Left ventricle myocardium inferior (tissue), 1 donor: Measurements from ENCODE around the gene FMO5. TPM values are rescaled to one million over a fixed set of nuclear protein-coding genes. Genes with fewer than 3 reads are reported as not detected.
A peak's percentile ranks its signal among the peaks of the same experiment; 100 is the strongest.

Experiments used
- DNase-seq: peaks from one replicate; pipeline ENCODE4 v3.0.0-alpha.2; 2020
- H3K27ac ChIP-seq: fragments of 200-600 bp; replicated peaks from 2 replicates; pipeline ENCODE4 v1.8.0; 2021
- H3K27me3 ChIP-seq: fragments of 200-600 bp; 2 replicates; pipeline ENCODE4 v1.8.0; 2021; ENCODE audit warnings: low read depth
- H3K36me3 ChIP-seq: fragments of 200-600 bp; 2 replicates; pipeline ENCODE4 v1.8.0; 2021
- H3K4me1 ChIP-seq: fragments of 200-600 bp; 2 replicates; pipeline ENCODE4 v1.8.0; 2021
- H3K4me3 ChIP-seq: fragments of 200-600 bp; 2 replicates; pipeline ENCODE4 v1.8.0; 2021; ENCODE audit warnings: mild to moderate bottlenecking, moderate library complexity
- H3K9me3 ChIP-seq: fragments of 200-600 bp; replicated peaks from 2 replicates; pipeline ENCODE4 v1.8.0; 2021
- intact Hi-C: fragments of 100-400 bp; cut with micrococcal nuclease; formaldehyde crosslinking; loops from one replicate; pipeline ENCODE4 v1.11.0; 2022
- long read RNA-seq: library from polyadenylated mRNA; unstranded; transcript quantifications from one replicate; pipeline ENCODE4 v2.0.0, GENCODE V29; 2021
- total RNA-seq: library from RNA; stranded (reverse); fragmentation: NEBNext Ultra II Directional; extraction: Animal tissue kit (Norgen Biotek cat#: 25700); gene quantifications from one replicate; pipeline ENCODE4 v1.2.1, GENCODE V29; 2021
- TF ChIP-seq, protein P1 (sequence below): fragments of 200-600 bp; IDR thresholded peaks from 2 replicates; pipeline ENCODE4 v1.8.0; 2021; ENCODE audit warnings: antibody characterized with exemption, mild to moderate bottlenecking, borderline replicate concordance
- donor health status: DM: no; HTN: yes; CAD: no; lungs with severe emphysema.

The FMO5 gene, protein sequence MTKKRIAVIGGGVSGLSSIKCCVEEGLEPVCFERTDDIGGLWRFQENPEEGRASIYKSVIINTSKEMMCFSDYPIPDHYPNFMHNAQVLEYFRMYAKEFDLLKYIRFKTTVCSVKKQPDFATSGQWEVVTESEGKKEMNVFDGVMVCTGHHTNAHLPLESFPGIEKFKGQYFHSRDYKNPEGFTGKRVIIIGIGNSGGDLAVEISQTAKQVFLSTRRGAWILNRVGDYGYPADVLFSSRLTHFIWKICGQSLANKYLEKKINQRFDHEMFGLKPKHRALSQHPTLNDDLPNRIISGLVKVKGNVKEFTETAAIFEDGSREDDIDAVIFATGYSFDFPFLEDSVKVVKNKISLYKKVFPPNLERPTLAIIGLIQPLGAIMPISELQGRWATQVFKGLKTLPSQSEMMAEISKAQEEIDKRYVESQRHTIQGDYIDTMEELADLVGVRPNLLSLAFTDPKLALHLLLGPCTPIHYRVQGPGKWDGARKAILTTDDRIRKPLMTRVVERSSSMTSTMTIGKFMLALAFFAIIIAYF
- total RNA-seq = 3.2 TPM
- long read RNA-seq, partial matches to known transcripts = 1 of 7 reads
- long read RNA-seq, other reads (novel, unspliced or antisense) = 3 of 7 reads

DNA sequence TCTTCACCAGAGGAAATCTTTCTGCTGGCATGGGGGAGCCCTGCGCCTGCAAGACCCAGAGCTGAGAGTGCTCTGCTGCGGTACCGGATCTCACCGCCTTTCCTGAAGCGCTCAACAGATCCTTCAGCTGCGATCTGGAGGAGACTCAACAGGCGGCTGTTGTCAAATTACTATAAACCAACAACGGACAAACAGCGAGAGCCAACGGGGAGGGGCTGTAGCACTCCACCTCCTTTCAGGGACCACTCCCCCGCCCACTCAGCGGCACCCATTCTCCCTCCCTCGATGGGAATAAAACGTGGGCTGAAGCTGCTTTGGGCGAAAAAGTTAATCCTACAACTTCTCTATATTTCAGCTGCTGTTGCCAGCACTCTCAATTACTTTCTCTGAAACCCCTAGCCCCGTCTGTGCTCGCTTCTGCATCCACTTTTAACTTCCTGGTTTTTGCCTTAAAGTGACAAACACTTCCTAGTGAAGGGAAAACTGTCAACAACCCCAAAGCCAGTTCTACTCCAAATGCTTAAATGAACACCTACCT is at the start of gene FMO5:
Gene FMO5 (minus strand): TSS at position 147 of the 538 bp plus-strand sequence. CDS start 310 bp downstream, outside the sequence.
- no peaks in the 10 kb centered on the region for H3K9me3 ChIP-seq
- no peaks in the 10 kb centered on the region for H3K27me3 ChIP-seq
- intact Hi-C loops = no loop called here
- peak within 1 kb of the TSS; percentile 76 for H3K27ac ChIP-seq
- DNase-seq = peak; percentile 76
- H3K4me1 ChIP-seq = peaks cover 3% of the 10 kb centered on the region
- TF ChIP-seq, protein P1, sequence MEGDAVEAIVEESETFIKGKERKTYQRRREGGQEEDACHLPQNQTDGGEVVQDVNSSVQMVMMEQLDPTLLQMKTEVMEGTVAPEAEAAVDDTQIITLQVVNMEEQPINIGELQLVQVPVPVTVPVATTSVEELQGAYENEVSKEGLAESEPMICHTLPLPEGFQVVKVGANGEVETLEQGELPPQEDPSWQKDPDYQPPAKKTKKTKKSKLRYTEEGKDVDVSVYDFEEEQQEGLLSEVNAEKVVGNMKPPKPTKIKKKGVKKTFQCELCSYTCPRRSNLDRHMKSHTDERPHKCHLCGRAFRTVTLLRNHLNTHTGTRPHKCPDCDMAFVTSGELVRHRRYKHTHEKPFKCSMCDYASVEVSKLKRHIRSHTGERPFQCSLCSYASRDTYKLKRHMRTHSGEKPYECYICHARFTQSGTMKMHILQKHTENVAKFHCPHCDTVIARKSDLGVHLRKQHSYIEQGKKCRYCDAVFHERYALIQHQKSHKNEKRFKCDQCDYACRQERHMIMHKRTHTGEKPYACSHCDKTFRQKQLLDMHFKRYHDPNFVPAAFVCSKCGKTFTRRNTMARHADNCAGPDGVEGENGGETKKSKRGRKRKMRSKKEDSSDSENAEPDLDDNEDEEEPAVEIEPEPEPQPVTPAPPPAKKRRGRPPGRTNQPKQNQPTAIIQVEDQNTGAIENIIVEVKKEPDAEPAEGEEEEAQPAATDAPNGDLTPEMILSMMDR = peak; percentile 49
- H3K4me3 ChIP-seq = peak within 1 kb of the TSS; percentile 75
- H3K36me3 ChIP-seq = no peaks in the 10 kb centered on the region

DNA sequence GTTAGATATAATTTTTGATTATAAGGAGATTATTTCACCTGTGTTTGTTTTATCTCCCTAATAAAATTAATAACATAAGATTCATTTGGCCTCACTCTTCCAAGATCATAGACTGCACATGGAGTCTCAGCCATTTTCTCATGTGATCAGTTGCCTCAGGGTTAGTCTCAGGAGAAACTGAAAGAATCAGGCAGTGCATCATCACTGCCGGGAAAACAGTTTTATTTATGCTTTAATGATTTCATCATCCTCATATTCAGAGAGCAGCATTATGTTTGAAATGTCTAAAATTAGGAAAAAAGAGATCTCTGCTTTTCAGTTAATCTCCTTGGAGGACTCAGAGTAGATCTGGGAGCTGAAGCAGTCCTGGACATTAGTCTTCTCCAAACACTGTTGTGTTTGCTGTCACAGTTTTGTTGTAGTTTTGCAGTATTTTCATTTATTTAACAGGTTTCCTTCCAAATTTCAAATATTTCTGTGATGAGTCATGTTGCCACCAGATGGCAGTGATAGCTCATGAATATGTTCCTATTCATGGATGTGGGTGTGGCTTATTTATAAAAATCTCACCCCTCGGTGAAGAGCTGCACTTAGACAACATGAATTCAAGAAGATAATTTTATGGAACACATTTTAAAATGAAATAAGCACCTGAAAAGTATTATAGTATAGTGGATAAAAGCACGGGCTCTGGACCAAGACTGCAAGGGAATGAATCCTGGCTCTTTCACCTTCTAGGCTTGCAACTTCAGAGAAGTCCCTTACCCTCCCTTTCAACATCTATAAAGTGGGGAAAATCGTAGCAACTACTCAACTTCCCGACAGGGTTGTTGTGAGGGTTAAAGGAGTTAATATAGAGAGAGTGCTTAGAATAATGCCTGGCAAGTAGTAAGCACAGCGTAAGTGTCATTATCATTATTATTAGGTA is 48.5 kb upstream of the FMO5 start:
- TF ChIP-seq, protein P1 = peak; percentile 73
- intact Hi-C loops = loop anchor here (10.0 kb wide), 1 partner anchor 111 kb away; no protein-coding TSS in a partner anchor
- peaks cover 57% of the 10 kb centered on the region for H3K36me3 ChIP-seq
- no peak for DNase-seq
- no peak overlapping the region for H3K4me3 ChIP-seq
- H3K9me3 ChIP-seq = no peaks in the 10 kb centered on the region
- H3K27me3 ChIP-seq = no peaks in the 10 kb centered on the region
- peaks cover 7% of the 10 kb centered on the region for H3K4me1 ChIP-seq
- peak overlapping the region; percentile 48 for H3K27ac ChIP-seq

DNA sequence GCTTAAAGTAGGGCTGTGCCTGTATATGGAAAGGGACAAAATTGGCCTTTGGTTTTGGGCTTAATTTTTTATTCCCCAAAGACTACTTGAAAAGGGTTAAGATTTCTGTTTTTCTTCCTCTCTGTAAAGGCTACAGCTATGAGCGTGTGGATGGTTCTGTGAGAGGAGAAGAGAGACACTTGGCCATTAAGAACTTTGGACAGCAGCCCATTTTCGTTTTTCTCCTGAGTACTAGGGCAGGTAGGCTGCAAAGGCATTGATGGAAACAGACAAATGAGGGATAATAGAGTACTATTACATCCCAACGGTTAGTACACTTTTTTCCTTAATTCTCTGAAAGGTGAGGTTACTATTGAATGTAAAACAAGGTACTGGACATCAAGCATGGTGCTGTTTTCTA is 46.9 kb upstream of the FMO5 start:
- H3K9me3 ChIP-seq = no peaks in the 10 kb centered on the region
- H3K27me3 ChIP-seq = no peaks in the 10 kb centered on the region
- TF ChIP-seq, protein P1 = no peak
- no peak for DNase-seq
- peaks cover 7% of the 10 kb centered on the region for H3K4me1 ChIP-seq
- H3K36me3 ChIP-seq = peaks cover 57% of the 10 kb centered on the region
- H3K27ac ChIP-seq = no peak overlapping the region
- intact Hi-C loops = loop anchor here (10.0 kb wide), 1 partner anchor 113 kb away; no protein-coding TSS in a partner anchor
- H3K4me3 ChIP-seq = no peak overlapping the region

DNA sequence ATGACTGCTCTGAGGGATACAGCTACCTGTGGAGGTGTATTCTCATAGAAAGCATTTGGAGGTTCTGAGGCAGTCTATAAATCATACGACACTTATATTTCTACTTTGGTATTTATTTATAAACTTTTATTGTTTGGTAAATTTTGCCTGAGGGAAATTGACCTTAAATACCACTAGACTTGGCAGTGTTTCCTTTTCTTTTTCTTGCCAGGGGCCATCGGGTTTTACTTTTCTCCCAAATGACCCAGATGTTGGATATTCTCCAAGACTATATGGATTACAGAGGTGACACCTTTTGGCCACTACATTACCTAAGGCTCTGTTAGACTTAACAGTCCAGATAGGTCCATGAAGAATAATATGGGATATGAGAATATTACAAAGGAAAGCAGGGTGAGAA is 45.6 kb upstream of the FMO5 start:
- peaks cover 7% of the 10 kb centered on the region for H3K4me1 ChIP-seq
- no peaks in the 10 kb centered on the region for H3K27me3 ChIP-seq
- TF ChIP-seq, protein P1 = no peak
- no peak overlapping the region for H3K27ac ChIP-seq
- DNase-seq = no peak
- no peak overlapping the region for H3K4me3 ChIP-seq
- H3K9me3 ChIP-seq = no peaks in the 10 kb centered on the region
- H3K36me3 ChIP-seq = peaks cover 56% of the 10 kb centered on the region
- intact Hi-C loops = loop anchor here (10.0 kb wide), 1 partner anchor 114 kb away; no protein-coding TSS in a partner anchor

DNA sequence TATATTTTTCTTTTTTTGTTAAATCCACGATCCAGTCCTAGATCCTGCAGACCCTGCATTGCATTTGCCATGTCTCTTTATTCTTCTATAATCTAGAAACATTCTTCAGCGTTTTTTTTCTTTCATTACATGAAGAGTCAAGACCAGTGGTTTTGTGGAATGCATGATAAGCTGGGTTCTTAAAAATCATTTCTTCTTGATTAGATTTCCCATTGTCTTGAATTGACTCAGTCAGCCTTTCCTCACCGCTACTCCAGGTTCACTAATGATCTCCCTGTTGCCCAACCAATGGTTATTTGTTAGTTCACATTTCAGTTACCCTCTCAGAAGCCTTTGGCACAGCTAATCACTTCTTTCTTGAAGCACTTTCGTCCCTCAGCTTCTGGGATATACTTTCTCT is 42.6 kb upstream of the FMO5 start:
- H3K9me3 ChIP-seq = no peaks in the 10 kb centered on the region
- TF ChIP-seq, protein P1 = no peak
- no peak for DNase-seq
- no peaks in the 10 kb centered on the region for H3K4me1 ChIP-seq
- no peaks in the 10 kb centered on the region for H3K27me3 ChIP-seq
- peaks cover 67% of the 10 kb centered on the region for H3K36me3 ChIP-seq
- H3K27ac ChIP-seq = no peak overlapping the region
- intact Hi-C loops = no loop called here
- H3K4me3 ChIP-seq = no peak overlapping the region
